Dermis blood vessel endothelial cell (primary cell): Measurements from ENCODE around the gene NUDT8. TPM values are rescaled to one million over a fixed set of nuclear protein-coding genes. Genes with fewer than 3 reads are reported as not detected.
"Not testable (repeated sequence)": the region's sequence is repeated elsewhere in the genome, so short reads cannot be mapped to it uniquely, and the experiment has no call there.

Experiments
- DNase-seq: peaks from one replicate; pipeline ENCODE4 v3.0.0; 2010
- total RNA-seq: library from RNA; depleted of rRNA; stranded (reverse); fragments of >200 nt; gene quantifications from 2 replicates; pipeline ENCODE4 v1.2.3, GENCODE V29; 2014

NUDT8 gene
- total RNA-seq, 1 donor from 2014 or later: 10.7 TPM

GRCh38 chr11:67659651-67660165 lies 30.0 kb upstream of the NUDT8 start:
- not testable (repeated sequence) for DNase-seq

- DNase-seq: no peak
Measured at GRCh38 chr11:67657300-67657699, 27.6 kb upstream of the NUDT8 start.

GRCh38 chr11:67656278-67656922 lies 26.7 kb upstream of the NUDT8 start:
- DNase-seq: peak; percentile 23

DNA sequence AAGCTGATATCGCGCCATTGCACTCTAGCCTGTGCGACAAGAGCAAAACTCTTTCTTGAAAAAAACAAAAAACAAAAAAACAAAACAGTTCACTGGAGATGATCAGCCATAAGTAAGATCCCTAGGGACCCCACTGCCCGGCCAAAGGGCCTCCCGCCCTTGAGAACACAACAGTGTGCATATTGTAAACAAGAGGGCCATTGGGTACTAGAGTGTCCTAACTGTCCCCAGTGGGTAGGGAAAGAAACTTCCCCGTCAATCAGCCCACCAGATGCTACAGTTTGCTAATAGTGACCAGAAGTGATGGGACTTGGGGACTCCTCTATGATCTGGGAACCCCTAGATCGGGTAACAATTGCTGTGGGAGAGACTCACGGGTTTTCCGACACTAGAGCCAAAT lies 24.5 kb upstream of the NUDT8 start:
- DNase-seq: no peak

GRCh38 chr11:67652965-67653845 lies 23.5 kb upstream of the NUDT8 start:
- DNase-seq: no peak

- no peak for DNase-seq
Measured at GRCh38 chr11:67651976-67652781, 22.4 kb upstream of the NUDT8 start.

DNA sequence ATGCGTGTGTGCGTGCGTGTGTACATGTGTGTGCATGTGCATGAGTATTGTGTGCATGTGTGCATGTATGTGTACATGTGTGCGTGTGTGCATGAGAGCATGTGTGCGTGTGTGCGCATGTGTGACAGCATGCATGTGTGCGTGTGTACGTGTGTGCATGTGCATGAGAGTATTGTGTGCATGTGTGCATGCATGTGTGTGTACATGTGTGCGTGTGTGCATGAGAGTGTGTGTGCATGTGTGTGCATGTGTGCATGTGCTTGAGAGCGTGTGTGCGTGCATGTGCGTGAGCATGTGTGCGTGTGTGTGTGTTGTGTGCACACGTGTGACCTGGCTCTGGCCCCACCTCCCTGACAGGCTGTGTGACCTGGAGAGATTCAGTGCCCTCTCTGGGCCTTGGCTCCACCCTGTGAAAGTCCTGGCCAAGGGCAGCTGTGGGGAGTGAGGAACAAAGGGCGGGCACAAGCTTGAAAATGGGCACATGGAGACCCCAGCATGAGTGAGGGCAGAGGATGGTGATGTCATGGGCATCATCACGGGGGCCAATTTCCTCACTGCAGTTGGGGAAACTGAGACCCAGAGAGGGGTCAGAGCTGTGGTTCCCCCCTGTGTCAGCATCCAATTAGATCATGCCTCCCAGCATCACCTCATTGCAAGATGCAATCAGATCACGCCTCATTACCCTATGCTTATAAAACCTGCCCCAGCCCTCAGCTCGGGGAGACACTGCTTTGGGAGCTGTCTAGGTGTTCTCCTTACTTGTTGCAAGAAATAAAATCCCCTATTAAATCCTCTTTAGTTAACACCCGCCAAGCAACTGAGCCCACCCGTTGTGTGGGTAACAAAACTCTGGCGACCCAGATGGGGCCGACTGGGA lies 20.1 kb upstream of the NUDT8 start:
- no peak for DNase-seq

- no peak for DNase-seq
Measured at GRCh38 chr11:67648796-67649613, 19.3 kb upstream of the NUDT8 start.

- peak; percentile 38 for DNase-seq
Measured at GRCh38 chr11:67648140-67648795, 18.5 kb upstream of the NUDT8 start.

- no peak for DNase-seq
Measured at GRCh38 chr11:67647471-67647870, 17.7 kb upstream of the NUDT8 start.

GRCh38 chr11:67646535-67647336 lies 17.0 kb upstream of the NUDT8 start:
- DNase-seq: no peak

DNA sequence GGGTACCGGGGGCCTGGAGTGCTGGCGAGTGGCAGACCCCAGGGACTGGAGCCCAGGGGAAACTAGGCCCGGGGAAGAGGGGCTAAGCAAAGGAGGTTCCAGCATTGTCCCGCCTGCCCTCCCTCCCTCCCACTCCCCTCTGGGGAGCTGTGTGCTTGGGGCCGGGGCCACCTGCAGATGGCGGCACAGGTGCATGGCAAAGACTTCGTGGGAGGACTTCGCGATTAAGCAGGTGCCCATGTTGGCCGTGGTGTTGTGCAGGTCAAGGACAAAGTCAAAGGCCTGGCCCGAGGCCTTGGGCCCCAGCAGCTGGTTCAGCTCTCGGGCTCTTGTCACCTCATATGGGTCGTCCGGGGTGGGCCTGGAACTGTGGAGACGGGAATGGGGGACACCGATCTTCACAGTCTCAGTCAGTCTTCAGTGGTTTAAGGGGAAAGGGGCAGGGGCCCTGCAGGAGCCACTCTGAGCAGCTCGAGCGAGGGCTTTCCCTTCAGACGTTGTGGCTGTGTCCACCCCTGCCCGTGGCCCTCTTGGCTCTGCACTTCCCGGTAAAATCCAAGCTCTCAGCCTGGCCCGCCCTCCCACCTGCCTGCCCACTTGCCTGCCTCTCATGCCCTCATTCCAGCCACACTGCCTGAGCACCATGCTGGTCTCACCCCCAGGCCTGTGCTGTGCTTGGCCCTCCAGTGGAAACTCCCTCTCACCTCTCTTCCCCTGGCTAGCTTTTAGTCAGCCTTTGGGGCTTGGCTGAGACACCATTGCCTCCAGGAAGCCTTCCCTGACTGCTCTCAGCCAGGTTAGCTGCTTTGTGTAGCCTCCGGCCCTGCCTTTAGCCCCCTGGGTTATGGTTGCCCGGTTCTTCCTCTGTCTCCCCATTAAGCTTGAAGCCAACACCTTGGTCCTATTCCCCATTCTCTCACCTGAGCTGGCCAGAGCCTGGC lies 16.1 kb upstream of the NUDT8 start:
- DNase-seq: no peak

GRCh38 chr11:67644472-67645418 lies 15.0 kb upstream of the NUDT8 start:
- no peak for DNase-seq

GRCh38 chr11:67644042-67644441 lies 14.3 kb upstream of the NUDT8 start:
- no peak for DNase-seq

DNA sequence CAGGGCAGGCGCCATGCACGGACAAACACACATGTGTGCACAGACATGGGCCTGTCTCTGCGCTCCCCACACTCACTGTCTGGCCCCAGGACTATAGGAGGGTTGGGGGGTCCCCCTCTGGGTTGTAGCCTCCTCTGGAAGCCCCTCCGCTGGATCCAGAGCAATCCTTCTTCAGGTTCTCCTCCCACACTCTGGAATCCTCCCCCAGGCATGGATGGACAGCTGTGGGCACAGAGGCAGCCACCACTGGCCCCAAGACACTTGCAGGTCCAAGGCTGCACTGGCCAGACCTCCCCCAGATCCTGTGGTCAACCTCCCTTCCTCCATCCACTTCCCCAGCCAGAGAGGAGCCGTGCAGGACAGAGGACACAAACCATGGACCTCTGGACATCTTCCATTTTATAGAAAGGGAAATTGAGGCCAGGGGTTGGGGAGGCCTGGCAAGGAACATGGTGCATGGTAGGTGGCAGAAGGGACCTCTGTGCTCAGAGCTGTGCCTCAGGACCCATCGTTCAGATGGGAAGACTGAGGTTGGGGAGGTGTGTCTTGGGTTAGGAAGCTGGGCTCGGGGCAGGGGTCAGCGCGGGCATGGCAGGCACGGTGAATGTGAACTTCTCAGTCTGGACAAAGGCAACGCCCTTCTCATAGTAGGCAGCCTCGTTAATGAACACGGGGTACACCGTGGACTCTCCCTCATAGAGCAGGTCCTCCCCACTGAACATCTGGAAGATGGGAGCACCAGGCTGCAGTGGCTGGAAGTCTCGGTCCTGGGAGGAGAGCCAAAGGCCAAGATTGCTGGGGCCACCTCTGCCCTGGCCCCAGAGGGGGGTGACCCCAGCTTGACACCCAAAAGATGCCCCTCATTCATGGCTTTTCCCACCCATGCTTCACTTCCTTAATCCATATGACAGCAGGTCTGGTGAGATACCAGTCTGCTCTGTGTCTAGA lies 12.7 kb upstream of the NUDT8 start:
- no peak for DNase-seq
